ENCODE results near the gene GPR153. TPM values are rescaled to one million over a fixed set of nuclear protein-coding genes. Genes with fewer than 3 reads are reported as not detected.

GPR153 gene
- total RNA-seq, 2 donors from 2014 or later: 19.6 to 21.0 TPM

DNA sequence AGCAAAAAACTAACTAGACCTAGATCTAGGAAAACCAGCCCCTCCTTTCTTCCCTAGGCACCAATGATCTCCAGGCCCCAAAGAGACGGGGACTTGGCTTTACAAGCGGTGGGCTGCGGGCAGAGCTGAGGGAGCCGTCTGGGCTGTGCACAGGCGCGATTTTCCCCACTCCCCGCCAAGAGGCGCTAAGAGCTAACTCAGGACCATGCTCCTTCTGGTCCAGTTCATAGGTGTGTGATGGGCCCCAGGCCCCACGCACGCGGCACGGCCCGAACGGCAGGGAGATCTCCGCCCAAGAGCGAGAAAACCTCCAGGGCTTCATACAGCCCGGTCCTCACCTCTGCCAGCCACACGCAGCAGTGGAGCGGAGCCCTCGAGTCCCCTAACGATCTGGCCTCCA, 7.5 kb upstream of the GPR153 start:
- TF ChIP-seq, protein P1, sequence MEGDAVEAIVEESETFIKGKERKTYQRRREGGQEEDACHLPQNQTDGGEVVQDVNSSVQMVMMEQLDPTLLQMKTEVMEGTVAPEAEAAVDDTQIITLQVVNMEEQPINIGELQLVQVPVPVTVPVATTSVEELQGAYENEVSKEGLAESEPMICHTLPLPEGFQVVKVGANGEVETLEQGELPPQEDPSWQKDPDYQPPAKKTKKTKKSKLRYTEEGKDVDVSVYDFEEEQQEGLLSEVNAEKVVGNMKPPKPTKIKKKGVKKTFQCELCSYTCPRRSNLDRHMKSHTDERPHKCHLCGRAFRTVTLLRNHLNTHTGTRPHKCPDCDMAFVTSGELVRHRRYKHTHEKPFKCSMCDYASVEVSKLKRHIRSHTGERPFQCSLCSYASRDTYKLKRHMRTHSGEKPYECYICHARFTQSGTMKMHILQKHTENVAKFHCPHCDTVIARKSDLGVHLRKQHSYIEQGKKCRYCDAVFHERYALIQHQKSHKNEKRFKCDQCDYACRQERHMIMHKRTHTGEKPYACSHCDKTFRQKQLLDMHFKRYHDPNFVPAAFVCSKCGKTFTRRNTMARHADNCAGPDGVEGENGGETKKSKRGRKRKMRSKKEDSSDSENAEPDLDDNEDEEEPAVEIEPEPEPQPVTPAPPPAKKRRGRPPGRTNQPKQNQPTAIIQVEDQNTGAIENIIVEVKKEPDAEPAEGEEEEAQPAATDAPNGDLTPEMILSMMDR (IDR thresholded peaks at IDR 0.05): no peak
- no peak for DNase-seq
- H3K4me3 ChIP-seq: no peak overlapping the region
- H3K9ac ChIP-seq (ENCODE audit: low read depth in 2 of 2, low read length in 2 of 2): no peak overlapping the region
- no peak overlapping the region for H3K27ac ChIP-seq
- intact Hi-C loops (cut with DNase I): no loop called here
- no peaks in the 10 kb centered on the region for H3K27me3 ChIP-seq
- peaks cover 18% of the 10 kb centered on the region for H3K4me1 ChIP-seq
- H3K36me3 ChIP-seq: no peaks in the 10 kb centered on the region
- H3K9me3 ChIP-seq: no peaks in the 10 kb centered on the region

DNA sequence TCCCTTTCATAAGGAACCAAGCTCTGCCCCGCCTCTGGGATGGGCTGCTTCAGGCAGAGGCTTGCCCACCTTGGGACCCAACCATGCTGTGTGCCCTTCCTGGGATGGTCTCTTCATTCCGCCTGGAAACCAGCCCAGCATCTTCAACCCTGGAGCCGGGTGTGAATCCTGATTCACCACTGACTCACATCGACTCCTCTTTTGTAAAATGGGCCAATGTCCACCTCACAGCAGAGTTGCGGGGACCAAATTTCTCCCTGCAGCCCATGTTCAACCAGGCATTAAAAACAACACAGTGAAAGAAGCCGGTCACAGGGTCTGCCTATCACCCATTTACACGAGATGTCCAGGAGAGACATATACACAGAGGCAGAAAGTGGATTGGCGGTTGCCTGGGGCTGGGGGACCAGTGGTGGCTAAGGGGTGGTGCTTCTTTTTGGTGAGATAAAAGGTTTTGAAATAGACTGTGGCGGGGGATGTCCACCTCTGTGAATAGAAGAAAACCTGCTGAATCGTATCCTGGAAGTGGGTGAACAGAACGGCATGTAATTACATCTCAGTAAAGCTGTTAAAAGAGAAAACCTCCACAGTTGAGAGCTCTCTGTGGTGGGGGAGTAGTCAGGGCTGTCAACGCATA, 6.9 kb upstream of the GPR153 start:
- TF ChIP-seq, protein P1 (IDR thresholded peaks at IDR 0.05): no peak
- intact Hi-C loops (cut with DNase I): no loop called here
- DNase-seq: no peak

DNA sequence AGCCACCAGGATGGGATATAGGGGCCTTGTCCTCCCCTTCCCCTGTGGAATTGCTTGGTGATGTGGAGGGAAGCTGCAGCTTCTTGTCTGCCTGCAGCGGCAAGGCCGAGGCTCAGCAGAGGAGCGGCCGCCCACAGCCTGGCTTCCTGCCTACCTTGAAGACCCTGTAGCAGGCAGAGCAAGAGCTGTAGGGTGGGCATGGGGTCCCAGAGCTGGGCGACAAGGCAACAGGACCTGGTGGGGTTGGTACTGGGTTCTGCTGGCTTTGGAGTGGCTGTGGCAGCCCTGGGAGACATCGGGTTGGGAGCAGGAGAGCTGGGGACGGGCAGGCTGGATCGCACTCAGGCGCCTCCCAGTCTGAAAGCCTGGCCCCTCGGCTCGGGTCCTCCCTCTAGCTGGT, 5.7 kb upstream of the GPR153 start:
- no peak for DNase-seq
- H3K9ac ChIP-seq (ENCODE audit: low read depth in 2 of 2, low read length in 2 of 2): no peak overlapping the region
- no peak overlapping the region for H3K27ac ChIP-seq
- intact Hi-C loops (cut with DNase I): no loop called here
- no peak overlapping the region for H3K4me3 ChIP-seq
- H3K9me3 ChIP-seq: no peaks in the 10 kb centered on the region
- no peaks in the 10 kb centered on the region for H3K36me3 ChIP-seq
- TF ChIP-seq, protein P1 (IDR thresholded peaks at IDR 0.05): no peak
- H3K4me1 ChIP-seq: peaks cover 18% of the 10 kb centered on the region
- no peaks in the 10 kb centered on the region for H3K27me3 ChIP-seq

More for the DNA sequence above, 6.9 kb upstream of the GPR153 start:
- Histone ChIP-seq H3K4me1 (peaks cover 18% of the 10 kb centered on the region), H3K36me3 (no peaks in the 10 kb centered on the region), H3K4me3 (no peak overlapping the region), H3K27me3 (no peaks in the 10 kb centered on the region), H3K9me3 (no peaks in the 10 kb centered on the region), H3K9ac (ENCODE audit: low read depth in 2 of 2, low read length in 2 of 2) (no peak overlapping the region), H3K27ac (no peak overlapping the region)

DNA sequence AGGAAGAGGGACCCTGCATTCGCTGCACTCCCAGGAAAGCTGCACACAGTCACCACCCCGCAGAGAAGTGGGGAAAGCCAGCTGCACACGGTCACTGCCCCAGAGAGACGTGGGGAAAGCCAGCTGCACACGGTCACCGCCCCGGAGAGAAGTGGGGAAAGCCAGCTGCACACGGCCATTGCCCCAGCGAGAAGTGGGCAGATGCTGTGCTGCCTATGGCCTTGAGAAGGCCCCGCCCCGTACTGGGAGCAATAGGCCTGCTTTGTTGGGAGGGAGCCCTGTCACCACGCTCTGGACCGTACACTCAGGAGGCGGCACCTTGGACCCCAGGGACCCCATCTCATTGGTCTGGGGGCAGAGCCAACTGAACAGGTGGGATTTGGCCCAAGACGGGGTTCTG, 4.3 kb upstream of the GPR153 start:
- Histone ChIP-seq H3K9ac (ENCODE audit: low read depth in 2 of 2, low read length in 2 of 2) (no peak overlapping the region), H3K4me1 (peaks cover 5% of the 10 kb centered on the region), H3K36me3 (no peaks in the 10 kb centered on the region), H3K27me3 (no peaks in the 10 kb centered on the region), H3K9me3 (no peaks in the 10 kb centered on the region), H3K27ac (no peak overlapping the region), H3K4me3 (no peak overlapping the region)
- intact Hi-C loops (cut with DNase I): no loop called here
- DNase-seq: no peak
- TF ChIP-seq, protein P1 (IDR thresholded peaks at IDR 0.05): no peak

DNA sequence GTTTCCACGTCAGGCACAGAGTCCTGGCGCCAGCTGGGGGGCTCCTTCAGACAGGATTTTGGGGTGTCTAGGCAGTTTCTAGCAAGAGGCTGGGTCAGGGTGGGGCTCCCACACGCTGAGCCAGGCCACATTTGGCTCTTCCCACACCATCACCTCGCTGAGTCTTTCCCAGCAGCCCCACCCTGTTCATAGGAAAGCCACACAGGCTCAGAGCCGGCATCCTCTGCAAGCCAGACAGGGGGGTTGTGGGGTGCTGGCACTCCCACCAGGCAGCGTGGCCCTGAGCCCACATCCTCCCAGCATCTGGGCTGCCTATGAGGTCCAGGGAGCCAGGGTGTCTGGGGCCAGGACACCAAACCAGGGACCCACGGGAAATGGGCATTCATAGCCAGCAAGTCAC, 2.8 kb upstream of the GPR153 start:
- no peaks in the 10 kb centered on the region for H3K9me3 ChIP-seq
- no peak overlapping the region for H3K9ac ChIP-seq (ENCODE audit: low read depth in 2 of 2, low read length in 2 of 2)
- H3K27ac ChIP-seq: no peak overlapping the region

More for the DNA sequence above, 2.8 kb upstream of the GPR153 start:
- intact Hi-C loops (cut with DNase I): no loop called here
- no peaks in the 10 kb centered on the region for H3K27me3 ChIP-seq
- H3K36me3 ChIP-seq: no peaks in the 10 kb centered on the region
- peaks cover 7% of the 10 kb centered on the region for H3K4me1 ChIP-seq
- DNase-seq: no peak
- TF ChIP-seq, protein P1 (IDR thresholded peaks at IDR 0.05): no peak
- no peak overlapping the region for H3K4me3 ChIP-seq

Measured in colonic mucosa (tissue), 4 donors.